ENCODE measurements around the gene MICU1.

The MICU1 gene

GRCh38 chr10:72319416-72320254 is 306.2 kb downstream of the MICU1 start:
- Histone ChIP-seq H3K27me3 (replicated peaks; ENCODE audit: control insufficient read depth, insufficient read depth, low read length) (no peaks in the 10 kb centered on the region), H3K36me3 (ENCODE audit: control insufficient read depth, insufficient read depth, low read length) (no peaks in the 10 kb centered on the region), H3K4me3 (replicated peaks; ENCODE audit: low read depth, low read length) (peak overlapping the region; percentile 64)
- peak; percentile 92 for DNase-seq (ENCODE audit: extremely low read depth, insufficient read length)
- TF ChIP-seq CTCF (IDR thresholded peaks at IDR 0.05; ENCODE audit: insufficient read depth, low read length, poor library complexity, severe bottlenecking) = no peak

GRCh38 chr10:72318418-72319262 is 307.2 kb downstream of the MICU1 start:
- no peak for TF ChIP-seq CTCF (IDR thresholded peaks at IDR 0.05; ENCODE audit: insufficient read depth, low read length, poor library complexity, severe bottlenecking)
- no peaks in the 10 kb centered on the region for H3K27me3 ChIP-seq (replicated peaks; ENCODE audit: control insufficient read depth, insufficient read depth, low read length)
- H3K36me3 ChIP-seq (ENCODE audit: control insufficient read depth, insufficient read depth, low read length) = no peaks in the 10 kb centered on the region
- DNase-seq (ENCODE audit: extremely low read depth, insufficient read length) = no peak
- H3K4me3 ChIP-seq (replicated peaks; ENCODE audit: low read depth, low read length) = peak overlapping the region; percentile 64

Data from GM06990 (cell line).